ENCODE measurements around the gene DEAF1. TPM values are rescaled to one million over a fixed set of nuclear protein-coding genes. Genes with fewer than 3 reads are reported as not detected.

DEAF1 gene
- total and polyA plus RNA-seq, 8 donors = 12.3 to 111 (median 37.0) TPM

DNA sequence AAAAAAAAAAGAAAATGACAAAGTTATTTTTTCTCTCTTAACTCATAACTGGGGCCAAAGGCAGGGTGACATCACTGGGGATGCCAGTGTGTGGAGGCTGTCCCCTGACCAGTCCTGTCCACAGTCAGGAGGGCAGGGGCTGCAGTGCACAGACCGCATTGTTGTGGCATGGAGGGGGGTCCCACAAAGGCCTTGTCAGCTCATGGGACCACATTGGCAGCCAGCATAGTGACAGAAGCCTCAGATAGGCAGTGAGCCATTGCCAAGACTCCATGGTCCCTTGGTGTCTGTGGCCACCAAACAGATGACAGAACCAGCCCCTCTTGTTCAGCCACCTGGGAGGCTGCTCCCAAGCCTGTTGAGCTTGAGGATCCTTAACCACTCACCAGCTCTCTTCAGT, 4.7 kb upstream of the DEAF1 start:
- H3K36me3 ChIP-seq = peaks cover 6 to 46% (median 33%) of the 10 kb centered on the region in 4 donors
- DNase-seq = no peak
- H3K9me3 ChIP-seq = no peaks in the 10 kb centered on the region
- TF ChIP-seq EP300 (IDR thresholded peaks at IDR 0.05) = no peak
- TF ChIP-seq POLR2A (IDR thresholded peaks at IDR 0.05) = no peak
- TF ChIP-seq, protein P1, sequence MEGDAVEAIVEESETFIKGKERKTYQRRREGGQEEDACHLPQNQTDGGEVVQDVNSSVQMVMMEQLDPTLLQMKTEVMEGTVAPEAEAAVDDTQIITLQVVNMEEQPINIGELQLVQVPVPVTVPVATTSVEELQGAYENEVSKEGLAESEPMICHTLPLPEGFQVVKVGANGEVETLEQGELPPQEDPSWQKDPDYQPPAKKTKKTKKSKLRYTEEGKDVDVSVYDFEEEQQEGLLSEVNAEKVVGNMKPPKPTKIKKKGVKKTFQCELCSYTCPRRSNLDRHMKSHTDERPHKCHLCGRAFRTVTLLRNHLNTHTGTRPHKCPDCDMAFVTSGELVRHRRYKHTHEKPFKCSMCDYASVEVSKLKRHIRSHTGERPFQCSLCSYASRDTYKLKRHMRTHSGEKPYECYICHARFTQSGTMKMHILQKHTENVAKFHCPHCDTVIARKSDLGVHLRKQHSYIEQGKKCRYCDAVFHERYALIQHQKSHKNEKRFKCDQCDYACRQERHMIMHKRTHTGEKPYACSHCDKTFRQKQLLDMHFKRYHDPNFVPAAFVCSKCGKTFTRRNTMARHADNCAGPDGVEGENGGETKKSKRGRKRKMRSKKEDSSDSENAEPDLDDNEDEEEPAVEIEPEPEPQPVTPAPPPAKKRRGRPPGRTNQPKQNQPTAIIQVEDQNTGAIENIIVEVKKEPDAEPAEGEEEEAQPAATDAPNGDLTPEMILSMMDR (IDR thresholded peaks at IDR 0.05) = no peak
- TF ChIP-seq POLR2AphosphoS5 (IDR thresholded peaks at IDR 0.05) = no peak
- WGBS, 5 donors = 93 to 100% (median 100%) methylated on average over 1 of the region's 1 CpG
- H3K27ac ChIP-seq = peak overlapping the region in 2 of 5 donors; percentile 20 to 100
- H3K4me3 ChIP-seq = no peak overlapping the region
- intact Hi-C loops (cut with DNase I; ENCODE audit: low total_unique reads) = no loop called here
- no peaks in the 10 kb centered on the region for H3K27me3 ChIP-seq
- peaks cover 45 to 68% (median 55%) of the 10 kb centered on the region in 4 donors for H3K4me1 ChIP-seq

DNA sequence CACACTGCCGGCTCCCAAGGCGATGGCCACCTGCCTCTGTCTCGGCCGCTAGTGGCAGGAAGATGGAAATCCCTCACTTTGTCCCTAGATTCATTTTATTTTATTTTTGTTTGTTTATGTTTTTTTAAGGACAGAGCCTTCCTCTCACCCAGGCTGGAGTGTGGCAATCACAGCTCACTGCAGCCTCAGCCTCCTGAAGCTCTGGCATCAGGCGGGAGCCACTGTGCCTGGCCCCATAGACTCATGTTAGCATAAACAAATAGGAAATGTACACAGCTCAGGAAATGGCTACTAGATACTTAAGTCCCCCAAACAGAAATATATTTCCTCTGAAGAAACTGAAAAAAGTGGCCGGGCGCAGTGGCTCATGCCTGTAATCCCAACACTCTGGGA, 4.1 kb upstream of the DEAF1 start:
- H3K4me1 ChIP-seq = peaks cover 45 to 67% (median 54%) of the 10 kb centered on the region in 4 donors
- no peaks in the 10 kb centered on the region for H3K27me3 ChIP-seq
- TF ChIP-seq POLR2A (IDR thresholded peaks at IDR 0.05) = no peak
- no peak for TF ChIP-seq EP300 (IDR thresholded peaks at IDR 0.05)
- TF ChIP-seq, protein P1 (IDR thresholded peaks at IDR 0.05) = no peak
- TF ChIP-seq POLR2AphosphoS5 (IDR thresholded peaks at IDR 0.05) = no peak
- 79 to 94% (median 88%) methylated on average over 7 of the region's 7 CpGs for WGBS, 5 donors
- no peak for DNase-seq
- intact Hi-C loops (cut with DNase I; ENCODE audit: low total_unique reads) = no loop called here
- H3K4me3 ChIP-seq = no peak overlapping the region
- peaks cover 6 to 40% (median 30%) of the 10 kb centered on the region in 4 donors for H3K36me3 ChIP-seq
- H3K9me3 ChIP-seq = no peaks in the 10 kb centered on the region
- peak overlapping the region in 3 of 5 donors; percentile 22 to 100 (median 97) for H3K27ac ChIP-seq

DNA sequence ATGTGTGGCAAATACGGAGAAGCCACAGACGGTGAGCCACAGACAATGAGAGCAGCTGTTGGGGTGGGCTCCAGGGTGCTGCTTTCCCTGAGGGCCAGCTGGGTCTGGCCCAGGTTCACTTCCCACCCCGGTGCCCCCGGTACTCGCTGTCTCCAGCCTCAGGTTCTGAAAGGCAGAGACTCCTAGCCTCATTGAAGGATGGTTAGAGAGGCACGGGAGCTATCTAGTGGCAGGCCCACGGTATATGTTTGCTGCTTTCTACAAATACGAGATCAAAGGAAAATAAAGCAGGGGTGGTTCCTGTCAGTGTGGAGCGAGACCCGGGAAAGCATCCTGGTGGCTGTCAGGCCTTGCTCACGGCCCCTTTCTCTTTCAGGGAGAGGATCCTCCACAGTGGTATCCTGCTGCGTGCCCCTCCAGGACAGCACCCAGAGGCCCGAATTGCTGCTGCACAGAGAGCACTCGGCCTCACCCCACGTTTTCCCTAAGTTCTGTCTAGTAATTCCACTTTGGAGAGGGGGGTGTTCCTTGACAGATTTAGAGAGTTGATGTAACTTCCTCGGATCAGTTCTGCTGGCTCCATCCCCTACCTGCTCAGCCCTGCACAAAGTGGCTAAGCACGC, 3.6 kb upstream of the DEAF1 start:
- Histone ChIP-seq H3K27me3 (no peaks in the 10 kb centered on the region), H3K4me3 (no peak overlapping the region), H3K9me3 (no peaks in the 10 kb centered on the region), H3K36me3 (peaks cover 6 to 35% (median 29%) of the 10 kb centered on the region in 4 donors), H3K4me1 (peaks cover 46 to 67% (median 55%) of the 10 kb centered on the region in 4 donors), H3K27ac (peak overlapping the region in 4 of 5 donors; percentile 22 to 100 (median 98))
- no peak for DNase-seq
- no peak for TF ChIP-seq POLR2A (IDR thresholded peaks at IDR 0.05)
- no peak for TF ChIP-seq POLR2AphosphoS5 (IDR thresholded peaks at IDR 0.05)
- no peak for TF ChIP-seq EP300 (IDR thresholded peaks at IDR 0.05)
- TF ChIP-seq, protein P1 (IDR thresholded peaks at IDR 0.05) = no peak
- 69 to 83% (median 75%) methylated on average over 17 of the region's 17 CpGs for WGBS, 5 donors
- intact Hi-C loops (cut with DNase I; ENCODE audit: low total_unique reads) = no loop called here

DNA sequence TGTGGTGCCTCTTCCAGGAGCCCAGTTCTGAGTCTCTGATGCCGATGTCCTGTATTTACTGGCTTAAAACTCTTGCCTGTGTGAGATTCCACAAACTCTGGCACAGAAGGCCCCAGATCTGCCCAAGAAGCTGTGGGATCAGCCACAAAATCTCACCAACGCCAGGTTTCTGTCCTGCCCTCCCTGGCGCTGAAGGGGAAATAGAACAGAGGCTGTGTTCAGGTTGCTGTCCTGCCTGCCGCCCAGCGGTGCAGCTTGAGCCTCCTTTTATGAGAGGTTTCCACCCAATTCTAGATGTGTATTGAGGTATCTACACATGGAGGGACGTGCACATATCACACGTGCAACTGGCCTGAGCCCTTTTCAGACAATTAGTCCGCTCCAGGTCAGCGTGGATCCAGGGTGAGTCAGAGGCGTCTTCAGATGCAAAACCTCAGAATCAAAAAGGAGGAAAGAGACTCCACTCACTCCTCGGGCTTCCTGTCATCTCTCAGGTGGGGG, 2.8 kb upstream of the DEAF1 start:
- peaks cover 44 to 67% (median 54%) of the 10 kb centered on the region in 4 donors for H3K4me1 ChIP-seq
- intact Hi-C loops (cut with DNase I; ENCODE audit: low total_unique reads) = no loop called here
- H3K27me3 ChIP-seq = no peaks in the 10 kb centered on the region

More for the DNA sequence above, 2.8 kb upstream of the DEAF1 start:
- Histone ChIP-seq H3K27ac (peak overlapping the region in 4 of 5 donors; percentile 95 to 100 (median 98)), H3K4me3 (no peak overlapping the region), H3K36me3 (peaks cover 6 to 34% (median 28%) of the 10 kb centered on the region in 4 donors), H3K9me3 (no peaks in the 10 kb centered on the region)
- 76 to 83% (median 82%) methylated on average over 11 of the region's 11 CpGs for WGBS, 5 donors
- DNase-seq = no peak
- TF ChIP-seq, protein P1 (IDR thresholded peaks at IDR 0.05) = no peak
- TF ChIP-seq EP300 (IDR thresholded peaks at IDR 0.05) = no peak
- TF ChIP-seq POLR2A (IDR thresholded peaks at IDR 0.05) = no peak
- no peak for TF ChIP-seq POLR2AphosphoS5 (IDR thresholded peaks at IDR 0.05)
